ENCODE results near the gene LAMA2. TPM values are rescaled to one million over a fixed set of nuclear protein-coding genes. Genes with fewer than 3 reads are reported as not detected.

Gene LAMA2
- total and polyA plus RNA-seq, 2 donors (not counting 3 experiments of a cell fraction or from before 2014, with no cell fraction given) = 0.51 to 0.75 TPM

DNA sequence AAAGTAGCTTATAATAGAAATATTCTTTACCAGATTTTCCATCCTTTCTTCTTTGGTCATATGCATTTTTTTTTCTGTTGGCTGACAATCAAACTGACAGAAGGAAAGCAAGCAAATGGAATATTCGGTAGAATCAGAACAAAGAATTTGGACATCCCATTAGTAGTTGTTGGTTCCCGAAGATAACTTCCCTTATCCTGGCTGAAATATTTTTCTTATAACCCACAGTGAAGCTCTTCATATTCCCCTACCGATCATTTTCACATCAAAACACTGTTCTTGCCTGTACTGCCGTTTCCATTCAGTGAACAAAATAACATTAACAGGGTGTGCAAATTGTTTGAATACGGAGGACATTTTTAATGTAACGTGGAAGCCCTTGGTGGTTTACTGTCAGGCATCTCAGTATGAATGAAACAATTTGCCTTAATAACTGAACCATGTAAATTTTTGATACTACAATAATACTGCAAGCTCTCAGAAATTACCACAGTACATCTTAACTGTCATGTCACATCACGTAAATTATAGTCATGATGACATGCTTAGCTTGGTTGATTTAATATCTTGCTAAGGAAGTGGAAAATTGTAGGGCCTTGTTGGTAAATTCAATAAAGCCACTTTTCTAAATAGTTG, 311.5 kb downstream of the LAMA2 start:
- intact Hi-C loops (cut with micrococcal nuclease) = no loop called here
- Histone ChIP-seq H3K9ac (replicated peaks; ENCODE audit: extremely low read depth, insufficient read depth, low read length) (no peak overlapping the region), H3K9me3 (replicated peaks; ENCODE audit: control insufficient read depth, insufficient read depth, low read length) (no peaks in the 10 kb centered on the region), H3K79me2 (ENCODE audit: control insufficient read depth, insufficient read depth, low read length) (no peaks in the 10 kb centered on the region), H3K4me3 (replicated peaks in 1 of 3; ENCODE audit: insufficient read depth in 1 of 3, low read depth in 1 of 3, low read length in 3 of 3) (no peak overlapping the region), H3K9me1 (replicated peaks; ENCODE audit: control insufficient read depth, extremely low read depth, insufficient read depth, low read length) (no peaks in the 10 kb centered on the region), H4K20me1 (replicated peaks; ENCODE audit: control insufficient read depth, extremely low read depth, insufficient read depth, low read length) (no peaks in the 10 kb centered on the region), H3K4me2 (ENCODE audit: insufficient read depth, low read length) (no peak overlapping the region), H3K27ac (ENCODE audit: insufficient read depth, low read depth, low read length) (no peak overlapping the region), H3K27me3 (ENCODE audit: control insufficient read depth in 2 of 2, insufficient read depth in 2 of 2, low read length in 2 of 2) (peaks cover 3 to 7% of the 10 kb centered on the region in 2 experiments), H2AFZ (ENCODE audit: low read depth, low read length) (no peak overlapping the region), H3K36me3 (ENCODE audit: control insufficient read depth in 2 of 2, extremely low read depth in 1 of 2, insufficient read depth in 2 of 2, low read length in 2 of 2) (no peaks in the 10 kb centered on the region), H3K4me1 (ENCODE audit: control insufficient read depth, extremely low read depth, insufficient read depth, low read length) (no peaks in the 10 kb centered on the region)
- dilution Hi-C loops (cut with MboI; ENCODE audit: extremely low pct_ligation_motif_present, low sequenced_read_pairs) = no loop called here
- no peak for DNase-seq (ENCODE audit: low read depth, low spot score)
- no peak for FAIRE-seq
- ChIA-PET POLR2A (no interaction called here), CTCF (no interaction called here)
- no TSS peak for BruUV-seq (replicated peaks)
- TF ChIP-seq POLR2A (IDR thresholded peaks at IDR 0.05; ENCODE audit: low read depth, low read length) = no peak
- TF ChIP-seq EZH2 (IDR thresholded peaks at IDR 0.05; ENCODE audit: borderline replicate concordance, low read depth, low read length, severe bottlenecking) = no peak
- TF ChIP-seq CTCF (IDR thresholded peaks at IDR 0.05; ENCODE audit: extremely low read depth in 1 of 2, insufficient read depth in 1 of 2, low read depth in 1 of 2, low read length in 2 of 2) = no peak
- TF ChIP-seq POLR2AphosphoS5 (IDR thresholded peaks at IDR 0.05; ENCODE audit: insufficient read depth, low read depth, low read length) = no peak
- no peak for TF ChIP-seq MYC (IDR thresholded peaks at IDR 0.05; ENCODE audit: low read depth, low read length)
- TF ChIP-seq, protein P1, sequence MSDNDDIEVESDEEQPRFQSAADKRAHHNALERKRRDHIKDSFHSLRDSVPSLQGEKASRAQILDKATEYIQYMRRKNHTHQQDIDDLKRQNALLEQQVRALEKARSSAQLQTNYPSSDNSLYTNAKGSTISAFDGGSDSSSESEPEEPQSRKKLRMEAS (IDR thresholded peaks at IDR 0.05; ENCODE audit: insufficient read depth, insufficient read length) = no peak
- no peak for TF ChIP-seq JUN (IDR thresholded peaks at IDR 0.05; ENCODE audit: borderline replicate concordance, insufficient read depth, insufficient read length, low read depth)
- TF ChIP-seq GATA2 (IDR thresholded peaks at IDR 0.05; ENCODE audit: insufficient read depth, insufficient read length, low read depth, low read length) = no peak
- no peak for TF ChIP-seq FOS (IDR thresholded peaks at IDR 0.05; ENCODE audit: borderline replicate concordance, insufficient read depth, low read length)

Data from endothelial cell of umbilical vein (primary cell).